22Rv1 (cell line): ENCODE results near the gene CHRNB1.

Source experiments
- ZFX ChIP-seq: fragments of 450-650 bp; IDR thresholded peaks from 2 replicates; pipeline ENCODE4 v1.6.1; 2017; ENCODE audit warnings: antibody characterized with exemption, borderline replicate concordance
- TF ChIP-seq, protein P1 (sequence below): fragments of 450-650 bp; IDR thresholded peaks from 2 replicates; pipeline ENCODE4 v1.5.1; 2017; ENCODE audit warnings: mild to moderate bottlenecking

- TF ChIP-seq, protein P1, sequence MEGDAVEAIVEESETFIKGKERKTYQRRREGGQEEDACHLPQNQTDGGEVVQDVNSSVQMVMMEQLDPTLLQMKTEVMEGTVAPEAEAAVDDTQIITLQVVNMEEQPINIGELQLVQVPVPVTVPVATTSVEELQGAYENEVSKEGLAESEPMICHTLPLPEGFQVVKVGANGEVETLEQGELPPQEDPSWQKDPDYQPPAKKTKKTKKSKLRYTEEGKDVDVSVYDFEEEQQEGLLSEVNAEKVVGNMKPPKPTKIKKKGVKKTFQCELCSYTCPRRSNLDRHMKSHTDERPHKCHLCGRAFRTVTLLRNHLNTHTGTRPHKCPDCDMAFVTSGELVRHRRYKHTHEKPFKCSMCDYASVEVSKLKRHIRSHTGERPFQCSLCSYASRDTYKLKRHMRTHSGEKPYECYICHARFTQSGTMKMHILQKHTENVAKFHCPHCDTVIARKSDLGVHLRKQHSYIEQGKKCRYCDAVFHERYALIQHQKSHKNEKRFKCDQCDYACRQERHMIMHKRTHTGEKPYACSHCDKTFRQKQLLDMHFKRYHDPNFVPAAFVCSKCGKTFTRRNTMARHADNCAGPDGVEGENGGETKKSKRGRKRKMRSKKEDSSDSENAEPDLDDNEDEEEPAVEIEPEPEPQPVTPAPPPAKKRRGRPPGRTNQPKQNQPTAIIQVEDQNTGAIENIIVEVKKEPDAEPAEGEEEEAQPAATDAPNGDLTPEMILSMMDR = no peak
- no peak for TF ChIP-seq ZFX
Observed at GRCh38 chr17:7465597-7466275, 20.9 kb downstream of the CHRNB1 start.
